Fibroblast of skin of abdomen (primary cell): ENCODE results near the gene FERD3L.

Source experiments
- DNase-seq: peaks from one replicate; pipeline ENCODE4 v3.0.0-alpha.2; 2013

Gene FERD3L

GRCh38 chr7:19099924-19100323 is 45.3 kb downstream of the FERD3L start:
- no peak for DNase-seq

DNA sequence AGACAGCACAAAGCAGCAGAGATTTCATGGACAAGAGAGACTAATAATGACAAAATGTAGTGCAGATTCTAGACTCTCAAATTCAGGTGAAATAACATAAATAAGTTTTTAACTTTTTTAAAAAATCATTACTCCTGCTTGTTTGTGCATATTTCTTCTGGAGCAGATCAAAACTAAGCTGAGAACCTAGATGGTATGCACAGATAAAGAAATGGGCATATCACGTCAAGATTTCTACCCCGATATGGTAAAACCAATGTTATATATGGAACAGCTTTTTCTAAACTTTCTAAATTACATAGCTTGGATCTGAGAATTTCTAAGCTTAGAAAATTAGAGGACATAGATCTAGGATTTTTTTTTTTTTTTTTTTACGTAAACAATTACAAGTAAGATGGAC is 46.0 kb downstream of the FERD3L start:
- no peak for DNase-seq

- no peak for DNase-seq
These were observed 46.7 kb downstream of the FERD3L start for GRCh38 chr7:19098510-19098909.

GRCh38 chr7:19097165-19098055 is 47.8 kb downstream of the FERD3L start:
- no peak for DNase-seq

DNA sequence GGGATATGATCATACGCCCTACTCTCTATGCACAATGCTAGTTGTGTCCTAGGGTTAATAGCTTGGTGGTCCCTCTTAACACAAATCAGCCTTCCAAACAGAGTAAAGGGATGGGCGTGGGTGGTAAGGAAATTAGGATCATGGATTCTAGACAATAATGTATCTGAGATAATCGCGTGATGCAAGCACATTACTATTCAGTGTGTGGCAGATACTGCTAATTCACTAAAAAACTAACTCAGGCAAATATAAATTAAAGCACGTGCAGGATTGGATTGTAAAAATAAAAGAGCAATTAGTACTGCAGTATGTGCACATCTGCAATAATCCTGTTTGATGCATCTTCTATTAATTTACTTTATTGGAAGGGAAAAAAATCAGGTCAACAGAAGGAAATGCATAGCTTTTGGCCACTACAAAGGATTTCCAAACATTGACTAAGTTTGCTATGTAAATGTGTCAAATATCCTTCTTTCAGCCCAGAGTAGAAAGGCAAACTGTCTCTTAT is 49.8 kb downstream of the FERD3L start:
- no peak for DNase-seq
